SK-N-SH (cell line): ENCODE measurements around the gene CAVIN1. TPM values are rescaled to one million over a fixed set of nuclear protein-coding genes. Genes with fewer than 3 reads are reported as not detected.

Experiments used
- REST ChIP-seq: IDR thresholded peaks from 2 replicates; pipeline ENCODE4 v1.6.1; 2012; ENCODE audit warnings: mild to moderate bottlenecking, low read depth, low read length, moderate library complexity
- polyA plus RNA-seq, 3 experiments: library from polyadenylated mRNA; depleted of rRNA; stranded (reverse); fragments of >200 nt; gene quantifications; 2 replicates each; pipeline ENCODE4 v1.2.3, GENCODE V29; 2012
- small RNA-seq, 7 experiments: library from RNA; depleted of rRNA; stranded (forward); fragments of <200 nt; gene quantifications; one replicate each; pipeline ENCODE3, GENCODE V24; 2012

Gene CAVIN1
- polyA plus RNA-seq, 1 of the 3 experiments (the other 2 are of a cell fraction), result 290 TPM

GRCh38 chr17:42354956-42355843 is 67.9 kb downstream of the CAVIN1 start (continued):
- TF ChIP-seq REST, result no peak

Small RNAs within 50 kb of the gene (small RNA-seq; reads per million reads assigned to genes)
- gene RNU7-97P, result 0 reads per million in 7 experiments

Other genes with a start within 250 kb of the CAVIN1 start
- 0.46 and 0.57 TPM in 2 replicates for gene KCNH4, start 242.1 kb downstream of the CAVIN1 start, polyA plus RNA-seq (2012; rRNA removed)
- not detected in 2 replicates for gene HCRT, start 237.8 kb downstream of the CAVIN1 start, polyA plus RNA-seq (2012; rRNA removed)
- gene GHDC, start 228.8 kb downstream of the CAVIN1 start, polyA plus RNA-seq (2012; rRNA removed), result 15.8 and 18.0 TPM in 2 replicates
- 23.6 and 27.7 TPM in 2 replicates for gene STAT5B, start 146.9 kb downstream of the CAVIN1 start, polyA plus RNA-seq (2012; rRNA removed)
- gene STAT5A, start 134.8 kb downstream of the CAVIN1 start, polyA plus RNA-seq (2012; rRNA removed), result 1.4 and 2.3 TPM in 2 replicates
- gene STAT3, start 34.8 kb downstream of the CAVIN1 start, polyA plus RNA-seq (2012; rRNA removed), result 35.7 and 38.7 TPM in 2 replicates
- 31.7 and 37.1 TPM in 2 replicates for gene ATP6V0A1, start 35.6 kb upstream of the CAVIN1 start, polyA plus RNA-seq (2012; rRNA removed)
- 25.0 and 33.9 TPM in 2 replicates for gene NAGLU, start 113.0 kb upstream of the CAVIN1 start, polyA plus RNA-seq (2012; rRNA removed)
- 1.2 and 1.3 TPM in 2 replicates for gene HSD17B1, start 129.7 kb upstream of the CAVIN1 start, polyA plus RNA-seq (2012; rRNA removed)
- 56.6 and 69.4 TPM in 2 replicates for gene COASY, start 138.9 kb upstream of the CAVIN1 start, polyA plus RNA-seq (2012; rRNA removed)
- gene MLX, start 143.8 kb upstream of the CAVIN1 start, polyA plus RNA-seq (2012; rRNA removed), result 44.5 and 66.4 TPM in 2 replicates
- gene PSMC3IP, start 154.5 kb upstream of the CAVIN1 start, polyA plus RNA-seq (2012; rRNA removed), result 14.2 and 17.3 TPM in 2 replicates
- gene RETREG3, start 186.1 kb upstream of the CAVIN1 start, polyA plus RNA-seq (2012; rRNA removed), result 13.3 and 24.9 TPM in 2 replicates
- gene TUBG1, start 186.4 kb upstream of the CAVIN1 start, polyA plus RNA-seq (2012; rRNA removed), result 72.4 and 145 TPM in 2 replicates
- gene TUBG2, start 236.0 kb upstream of the CAVIN1 start, polyA plus RNA-seq (2012; rRNA removed), result 27.6 and 33.9 TPM in 2 replicates